ENCODE data around the gene STRN4.

The STRN4 gene

GRCh38 chr19:46788262-46788967 lies 42.2 kb upstream of the STRN4 start, which contains the start of gene SLC1A5:
Gene SLC1A5, minus strand, starts transcription at chr19:46788594. Its CDS starts 629 bp downstream, at chr19:46787965.
- Histone ChIP-seq H3K27me3 (ENCODE audit: insufficient read depth, poor library complexity, severe bottlenecking) (no peaks in the 10 kb centered on the region), H3K4me1 (ENCODE audit: insufficient read depth, poor library complexity, severe bottlenecking) (peaks cover 21% of the 10 kb centered on the region), H3K27ac (ENCODE audit: poor library complexity, severe bottlenecking) (peak within 1 kb of the TSS; percentile 98), H3K36me3 (ENCODE audit: low read depth) (peaks cover 38% of the 10 kb centered on the region), H3K4me3 (ENCODE audit: severe bottlenecking) (peak within 1 kb of the TSS; percentile 80), H3K9me3 (ENCODE audit: severe bottlenecking) (no peaks in the 10 kb centered on the region)
- peak; percentile 9 for TF ChIP-seq CTCF (IDR thresholded peaks at IDR 0.05; ENCODE audit: poor library complexity, severe bottlenecking)
- ATAC-seq (ENCODE audit: low read depth) (peak; percentile 69), DNase-seq (ENCODE audit: low spot score) (peak; percentile 98)

- ATAC-seq (ENCODE audit: low read depth): 0 out of 3 replicates have a peak, but pooled peaks have one; percentile 3
These were observed 41.3 kb upstream of the STRN4 start for GRCh38 chr19:46787331-46788261.

GRCh38 chr19:46787040-46787330 lies 40.7 kb upstream of the STRN4 start:
- Histone ChIP-seq H3K4me1 (ENCODE audit: insufficient read depth, poor library complexity, severe bottlenecking) (peaks cover 19% of the 10 kb centered on the region), H3K27me3 (ENCODE audit: insufficient read depth, poor library complexity, severe bottlenecking) (no peaks in the 10 kb centered on the region), H3K4me3 (ENCODE audit: severe bottlenecking) (peak overlapping the region; percentile 80), H3K36me3 (ENCODE audit: low read depth) (peaks cover 52% of the 10 kb centered on the region), H3K9me3 (ENCODE audit: severe bottlenecking) (no peaks in the 10 kb centered on the region), H3K27ac (ENCODE audit: poor library complexity, severe bottlenecking) (peak overlapping the region; percentile 98)
- no peak for ATAC-seq (ENCODE audit: low read depth)
- no peak for TF ChIP-seq CTCF (IDR thresholded peaks at IDR 0.05; ENCODE audit: poor library complexity, severe bottlenecking)
- DNase-seq (ENCODE audit: low spot score): no peak

More at GRCh38 chr19:46787331-46788261, 41.3 kb upstream of the STRN4 start:
- Histone ChIP-seq H3K36me3 (ENCODE audit: low read depth) (peaks cover 47% of the 10 kb centered on the region), H3K4me3 (ENCODE audit: severe bottlenecking) (peak overlapping the region; percentile 80), H3K4me1 (ENCODE audit: insufficient read depth, poor library complexity, severe bottlenecking) (peaks cover 16% of the 10 kb centered on the region), H3K27me3 (ENCODE audit: insufficient read depth, poor library complexity, severe bottlenecking) (no peaks in the 10 kb centered on the region), H3K27ac (ENCODE audit: poor library complexity, severe bottlenecking) (peak overlapping the region; percentile 98), H3K9me3 (ENCODE audit: severe bottlenecking) (no peaks in the 10 kb centered on the region)
- TF ChIP-seq CTCF (IDR thresholded peaks at IDR 0.05; ENCODE audit: poor library complexity, severe bottlenecking): no peak
- DNase-seq (ENCODE audit: low spot score): no peak

GRCh38 chr19:46786236-46787039 lies 40.2 kb upstream of the STRN4 start:
- Histone ChIP-seq H3K27me3 (ENCODE audit: insufficient read depth, poor library complexity, severe bottlenecking) (no peaks in the 10 kb centered on the region), H3K9me3 (ENCODE audit: severe bottlenecking) (no peaks in the 10 kb centered on the region), H3K27ac (ENCODE audit: poor library complexity, severe bottlenecking) (peak overlapping the region; percentile 98), H3K4me1 (ENCODE audit: insufficient read depth, poor library complexity, severe bottlenecking) (peaks cover 24% of the 10 kb centered on the region), H3K4me3 (ENCODE audit: severe bottlenecking) (peak overlapping the region; percentile 80), H3K36me3 (ENCODE audit: low read depth) (peaks cover 57% of the 10 kb centered on the region)
- ATAC-seq (ENCODE audit: low read depth) (peak; percentile 17), DNase-seq (ENCODE audit: low spot score) (peak; percentile 82)
- TF ChIP-seq CTCF (IDR thresholded peaks at IDR 0.05; ENCODE audit: poor library complexity, severe bottlenecking): no peak
